Lung microvascular endothelial cell (primary cell): Measurements from ENCODE around the gene NDUFB10. TPM values are rescaled to one million over a fixed set of nuclear protein-coding genes. Genes with fewer than 3 reads are reported as not detected.

Experiments used
- DNase-seq, 2 donors: peaks; one replicate each; pipeline versions ENCODE4 v3.0.0 to v3.0.0-alpha.2; 2010; ENCODE audit warnings: low read depth in 2 of 2
- total RNA-seq: library from RNA; depleted of rRNA; stranded (reverse); fragments of >200 nt; gene quantifications from 2 replicates; pipeline ENCODE4 v1.2.1, GENCODE V29; 2014

Gene NDUFB10
- total RNA-seq, 1 donor from 2014 or later = 113 TPM

DNA sequence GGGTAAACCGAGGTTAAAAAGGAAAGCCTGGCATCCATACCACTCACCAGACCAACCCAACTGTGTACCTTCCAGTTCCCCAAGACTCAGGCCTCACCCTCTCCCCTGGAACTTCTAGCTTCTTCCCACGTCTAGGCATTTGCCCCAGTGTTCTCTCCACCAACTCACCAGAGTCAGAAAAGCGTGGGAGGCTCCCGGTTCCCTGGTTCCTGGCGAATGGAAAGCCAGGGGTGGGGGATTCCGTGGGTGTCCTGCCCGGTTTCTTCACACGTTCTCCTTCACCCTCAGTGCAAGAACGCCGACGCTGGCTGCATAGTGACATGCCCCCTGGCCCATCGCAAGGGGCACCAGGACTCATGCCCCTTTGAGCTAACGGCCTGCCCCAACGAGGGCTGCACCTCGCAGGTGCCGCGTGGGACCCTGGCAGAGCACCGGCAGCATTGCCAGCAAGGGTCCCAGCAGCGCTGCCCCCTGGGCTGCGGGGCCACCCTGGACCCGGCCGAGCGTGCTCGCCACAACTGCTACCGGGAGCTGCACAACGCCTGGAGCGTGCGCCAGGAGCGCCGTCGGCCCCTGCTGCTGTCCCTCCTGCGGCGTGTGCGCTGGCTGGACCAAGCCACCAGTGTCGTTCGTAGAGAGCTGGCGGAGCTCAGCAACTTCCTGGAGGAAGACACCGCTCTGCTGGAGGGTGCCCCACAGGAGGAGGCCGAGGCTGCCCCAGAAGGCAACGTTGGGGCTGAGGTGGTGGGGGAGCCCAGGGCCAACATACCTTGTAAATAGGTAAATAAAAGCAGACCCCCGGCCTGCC is 9.0 kb downstream of the NDUFB10 start:
- no peak for DNase-seq

DNA sequence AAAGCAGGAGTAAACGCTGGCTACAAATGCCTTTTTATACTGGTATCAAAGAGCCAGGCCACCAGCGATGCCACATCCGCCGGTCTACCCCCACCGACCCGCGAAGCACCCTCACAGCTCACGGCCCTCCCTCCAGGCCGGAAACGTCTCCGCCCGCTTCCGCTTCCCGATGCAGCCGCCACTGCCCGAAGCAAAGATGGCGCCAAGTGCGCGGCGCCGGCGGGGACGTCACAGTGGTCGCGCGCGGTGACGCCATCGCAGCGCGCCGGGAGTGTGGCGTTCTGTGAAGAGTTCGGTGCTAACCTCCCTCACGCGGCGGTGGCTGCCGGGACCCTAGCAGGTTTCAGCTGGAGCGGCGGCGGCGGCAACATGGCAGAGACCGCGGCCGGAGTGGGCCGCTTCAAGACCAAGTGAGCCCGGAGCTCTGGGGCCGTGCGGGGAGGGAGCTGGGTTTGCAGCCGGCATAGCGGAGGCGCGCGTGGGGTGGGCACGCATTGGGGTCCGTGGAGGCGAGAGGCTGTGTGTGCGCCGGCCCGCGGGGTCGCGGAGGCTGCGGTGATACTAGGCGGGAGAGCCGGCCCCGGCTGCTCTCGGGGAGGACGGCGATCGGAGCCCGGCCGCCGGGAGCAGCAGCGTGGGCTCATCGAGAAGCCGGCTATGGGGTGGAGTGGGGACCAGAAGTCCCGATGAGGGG is 12.6 kb downstream of the NDUFB10 start, which contains the start of gene TBL3:
Gene TBL3, plus strand, starts transcription at position 258 of the 694 bp plus-strand sequence. Its CDS starts 112 bp downstream, at position 370.
- peak; percentile 96 to 97 for DNase-seq

GRCh38 chr16:1972490-1972877 is 13.1 kb downstream of the NDUFB10 start:
- peak in 1 of 2 donors; percentile 27 for DNase-seq

GRCh38 chr16:1973461-1974156 is 14.3 kb downstream of the NDUFB10 start:
- DNase-seq = no peak

DNA sequence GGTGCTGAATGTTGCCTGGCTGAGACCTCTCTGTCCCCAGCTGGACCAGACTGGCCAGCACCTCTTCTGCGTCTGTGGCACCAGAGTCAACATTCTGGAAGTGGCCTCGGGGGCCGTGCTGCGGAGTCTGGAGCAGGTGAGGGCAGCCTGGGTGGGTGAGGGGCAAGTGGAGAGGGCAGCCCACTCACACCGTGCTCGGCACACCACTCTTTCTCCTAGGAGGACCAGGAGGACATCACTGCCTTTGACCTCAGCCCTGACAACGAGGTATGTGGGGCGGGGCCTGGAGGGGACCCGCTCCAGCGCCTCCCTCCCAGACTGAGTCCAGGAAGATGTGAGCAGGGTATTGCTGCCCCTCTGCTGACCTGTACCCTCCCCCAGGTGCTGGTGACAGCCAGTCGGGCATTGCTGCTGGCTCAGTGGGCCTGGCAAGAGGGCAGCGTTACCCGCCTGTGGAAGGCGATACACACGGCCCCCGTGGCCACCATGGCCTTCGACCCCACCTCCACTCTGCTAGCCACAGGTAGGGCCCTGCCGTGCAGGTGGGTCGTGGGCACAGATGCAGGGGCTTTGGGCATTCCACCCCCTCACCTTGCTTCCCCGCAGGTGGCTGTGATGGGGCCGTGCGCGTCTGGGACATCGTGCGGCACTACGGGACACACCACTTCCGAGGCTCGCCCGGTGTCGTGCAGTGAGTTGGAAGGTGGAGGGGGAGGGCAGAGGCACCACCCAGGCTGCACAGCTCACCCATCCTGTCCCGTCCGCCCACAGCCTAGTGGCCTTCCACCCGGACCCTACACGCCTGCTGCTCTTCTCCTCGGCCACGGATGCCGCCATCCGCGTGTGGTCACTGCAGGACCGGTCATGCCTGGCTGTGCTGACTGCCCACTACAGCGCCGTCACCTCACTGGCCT is 15.1 kb downstream of the NDUFB10 start:
- DNase-seq = no peak

GRCh38 chr16:1975432-1976215 is 16.3 kb downstream of the NDUFB10 start:
- no peak for DNase-seq

DNA sequence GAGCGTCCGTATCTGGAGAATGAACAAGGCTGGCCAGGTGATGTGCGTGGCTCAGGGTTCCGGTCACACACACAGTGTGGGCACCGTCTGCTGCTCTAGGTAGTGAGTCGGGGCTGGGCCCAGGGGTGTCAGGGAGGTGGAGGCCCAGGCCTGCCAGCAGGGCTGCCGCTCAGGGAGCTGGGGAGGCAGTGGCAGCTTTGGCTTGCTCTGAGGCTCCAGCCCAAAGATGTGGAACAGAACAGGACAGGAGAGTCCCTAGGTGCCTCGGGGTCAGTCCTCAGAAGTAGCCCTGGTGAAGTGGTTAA is 16.8 kb downstream of the NDUFB10 start:
- no peak for DNase-seq

- DNase-seq = no peak
Measured at GRCh38 chr16:1976951-1977874, 17.9 kb downstream of the NDUFB10 start.

GRCh38 chr16:1977875-1978268 is 18.5 kb downstream of the NDUFB10 start:
- DNase-seq = no peak

- DNase-seq = no peak
Measured at GRCh38 chr16:1978476-1979120, 19.3 kb downstream of the NDUFB10 start.

GRCh38 chr16:1979271-1980029 is 20.1 kb downstream of the NDUFB10 start:
- no peak for DNase-seq

DNA sequence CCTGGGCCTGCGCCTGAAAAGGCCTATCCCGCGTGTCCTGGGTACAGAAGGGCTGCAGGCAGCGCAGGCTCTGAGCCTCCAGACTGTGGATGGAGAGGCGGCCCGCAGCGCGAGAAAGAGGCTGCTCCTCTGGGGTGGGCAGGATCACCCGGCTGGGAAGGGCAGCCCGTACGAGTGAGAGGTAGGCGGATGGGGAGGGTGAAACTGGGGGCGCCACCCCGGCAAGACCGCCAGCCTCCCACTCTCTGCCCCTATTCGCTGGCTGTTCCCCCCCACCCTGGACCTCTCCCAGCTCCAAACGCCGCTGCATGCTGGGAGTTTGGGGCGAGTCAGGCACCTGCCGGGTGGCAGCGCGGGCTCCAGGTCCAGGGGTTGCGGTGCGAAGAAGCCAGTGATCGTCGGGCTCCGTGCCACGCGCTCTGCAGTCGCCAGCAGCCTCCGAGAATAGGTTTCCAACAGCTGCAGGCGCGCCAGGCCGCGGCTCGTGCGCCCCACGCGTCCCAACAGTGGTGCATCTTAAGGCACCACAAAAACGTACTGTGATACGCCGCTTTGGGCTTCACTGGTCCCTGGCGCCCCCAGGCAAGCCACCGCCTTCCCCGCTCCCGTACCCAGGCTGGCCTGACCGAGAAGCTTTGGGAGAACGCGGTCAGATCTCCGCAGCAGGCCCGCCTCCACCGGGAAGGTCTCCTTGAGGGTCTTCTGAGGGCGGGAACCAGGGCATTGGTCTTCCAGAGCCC is 20.9 kb downstream of the NDUFB10 start:
- DNase-seq = no peak

DNA sequence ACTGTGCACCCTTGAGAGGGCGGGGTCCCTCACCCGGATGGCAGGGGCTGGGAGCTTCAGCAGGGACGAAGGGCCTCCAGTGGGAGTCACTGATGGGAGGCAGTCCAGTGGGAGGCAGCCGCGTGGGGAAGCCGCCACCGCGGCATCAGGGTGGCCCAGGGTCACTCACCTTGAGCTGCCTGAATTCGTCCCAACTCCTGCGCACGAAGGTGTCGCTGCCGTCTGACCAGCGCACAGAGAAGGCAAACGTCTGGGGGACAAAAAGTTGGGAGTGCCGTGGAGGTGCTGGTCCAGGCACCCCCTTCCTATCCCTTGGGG is 21.4 kb downstream of the NDUFB10 start:
- no peak for DNase-seq

DNA sequence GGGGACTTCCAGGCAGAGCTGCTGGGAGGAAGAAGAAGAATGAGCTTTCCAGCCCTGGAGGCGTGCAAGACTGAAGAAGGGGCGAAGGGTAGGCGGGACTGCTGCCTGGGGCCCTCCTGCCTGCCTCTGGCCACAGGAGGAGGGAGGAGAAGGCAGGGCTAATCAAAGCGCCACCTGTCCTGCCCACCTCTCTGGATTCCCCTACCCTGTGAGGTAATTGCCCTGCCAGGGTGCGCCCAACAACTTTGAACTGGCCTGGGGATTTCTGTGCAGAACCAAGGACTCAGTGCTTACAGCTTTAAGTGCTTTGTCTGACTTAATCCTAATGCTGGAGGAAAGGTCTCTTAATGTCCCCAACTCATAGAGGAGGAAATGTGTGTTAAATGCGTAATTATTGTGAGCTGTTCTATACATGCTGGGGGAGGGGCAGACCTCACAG is 22.1 kb downstream of the NDUFB10 start, which contains the start of gene NOXO1:
Gene NOXO1, minus strand, starts transcription at position 72 of the 439 bp plus-strand sequence. CDS start 290 bp downstream, outside the sequence.
- DNase-seq = no peak

- DNase-seq = no peak
Measured at GRCh38 chr16:1982013-1982433, 22.7 kb downstream of the NDUFB10 start.

- no peak for DNase-seq
Measured at GRCh38 chr16:1982991-1983543, 23.7 kb downstream of the NDUFB10 start.
